EL (cell line): ENCODE results near the gene FXYD4.
A peak's percentile ranks its signal among the peaks of the same experiment; 100 is the strongest.
"Not testable (repeated sequence)": the region's sequence is repeated elsewhere in the genome, so short reads cannot be mapped to it uniquely, and the experiment has no call there.

Experiments used
- DNase-seq: peaks from one replicate; pipeline ENCODE4 v3.0.0-alpha.2; 2016

The FXYD4 gene

DNA sequence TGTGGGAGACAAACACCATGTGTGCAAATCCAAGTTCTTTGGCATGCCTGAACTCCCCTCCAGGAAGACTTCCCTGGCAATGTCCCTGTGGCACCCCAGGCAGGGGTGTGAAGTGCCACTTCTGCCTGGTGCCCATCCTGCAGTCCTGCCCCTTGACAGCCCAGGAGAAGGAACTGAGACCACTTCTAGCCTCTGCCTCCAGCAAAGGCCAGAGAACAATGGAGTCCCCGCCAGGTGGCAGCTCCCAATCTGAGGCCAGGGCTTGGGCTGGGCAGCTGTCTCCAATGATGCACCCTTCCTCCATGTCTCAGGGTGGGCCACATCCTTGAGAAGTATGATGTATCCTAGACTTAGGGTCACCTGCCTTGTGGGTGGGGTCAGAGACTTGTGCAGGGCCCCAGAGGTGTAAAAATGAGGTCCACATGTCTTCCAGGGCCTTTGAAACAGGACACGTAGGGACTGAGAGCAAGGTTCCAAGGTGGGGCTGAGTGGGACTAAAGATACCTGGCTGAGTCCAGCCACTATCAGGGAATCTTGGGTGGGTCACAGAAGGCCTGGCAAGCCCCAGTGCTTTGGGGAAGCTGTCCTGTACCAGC lies 5.5 kb downstream of the FXYD4 start:
- DNase-seq, result no peak

DNA sequence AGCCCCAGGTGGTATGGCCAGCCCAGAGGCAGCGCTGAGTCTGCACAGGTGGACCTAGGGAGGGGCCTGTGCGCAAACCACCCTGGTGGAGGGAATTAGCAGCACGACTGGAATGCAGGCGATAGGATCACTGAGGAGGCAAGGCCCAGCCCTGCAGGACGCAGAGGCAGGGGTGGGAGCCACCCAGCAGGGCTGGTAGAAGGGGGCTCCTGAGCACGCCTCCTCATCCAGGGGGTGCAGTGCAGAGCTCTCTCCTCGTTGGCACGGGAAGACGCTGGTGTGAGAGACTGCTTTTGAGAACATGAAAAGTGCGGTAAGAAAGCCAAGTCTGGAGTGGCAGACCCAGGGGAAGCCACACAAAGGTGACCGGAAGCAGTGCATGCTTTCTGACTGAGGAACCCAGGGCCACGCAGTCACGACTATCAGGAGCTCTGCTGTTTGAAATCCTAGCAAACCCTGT lies 6.0 kb downstream of the FXYD4 start:
- no peak for DNase-seq

- no peak for DNase-seq
These were observed 9.3 kb downstream of the FXYD4 start for GRCh38 chr10:43380610-43381222.

DNA sequence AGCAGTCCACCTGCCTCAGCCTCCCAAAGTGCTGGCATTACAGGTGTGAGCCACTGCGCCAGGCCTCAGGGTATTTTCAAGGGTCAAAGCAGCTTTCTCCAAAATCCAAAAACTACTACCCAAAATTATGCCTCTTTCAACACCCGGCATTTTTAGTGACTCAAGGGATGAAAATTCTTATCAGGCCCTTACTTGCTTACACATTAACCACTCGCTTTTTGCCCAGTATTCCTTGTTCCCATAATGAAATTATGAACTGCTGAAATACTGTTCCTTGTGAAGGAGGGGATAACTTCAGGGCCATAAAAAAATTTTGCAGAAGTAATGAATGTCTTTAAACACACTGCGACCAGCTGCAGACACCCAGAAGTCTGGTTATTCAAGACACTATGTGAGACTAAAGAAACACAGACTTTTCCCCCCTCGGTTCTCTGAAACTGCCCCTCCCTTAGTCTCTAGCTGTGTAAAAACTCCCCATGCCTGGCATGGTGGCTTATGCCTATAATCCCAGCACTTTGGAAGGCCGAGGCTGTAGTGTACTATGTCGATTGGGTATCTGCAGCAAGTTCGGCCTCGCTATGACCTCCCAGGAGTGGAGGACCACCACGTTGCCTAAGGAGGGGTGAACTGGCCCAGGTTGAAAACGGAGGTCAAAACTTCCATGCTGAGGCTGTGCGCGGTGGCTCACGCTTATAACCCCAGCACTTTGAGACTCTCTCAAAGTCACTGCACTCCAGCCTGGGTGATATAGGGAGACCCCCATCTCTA lies 12.0 kb downstream of the FXYD4 start:
- peak; percentile 33 for DNase-seq

- DNase-seq, result no peak
These were observed 13.1 kb downstream of the FXYD4 start for GRCh38 chr10:43384252-43385221.

GRCh38 chr10:43385412-43386004 lies 14.1 kb downstream of the FXYD4 start:
- no peak for DNase-seq

DNA sequence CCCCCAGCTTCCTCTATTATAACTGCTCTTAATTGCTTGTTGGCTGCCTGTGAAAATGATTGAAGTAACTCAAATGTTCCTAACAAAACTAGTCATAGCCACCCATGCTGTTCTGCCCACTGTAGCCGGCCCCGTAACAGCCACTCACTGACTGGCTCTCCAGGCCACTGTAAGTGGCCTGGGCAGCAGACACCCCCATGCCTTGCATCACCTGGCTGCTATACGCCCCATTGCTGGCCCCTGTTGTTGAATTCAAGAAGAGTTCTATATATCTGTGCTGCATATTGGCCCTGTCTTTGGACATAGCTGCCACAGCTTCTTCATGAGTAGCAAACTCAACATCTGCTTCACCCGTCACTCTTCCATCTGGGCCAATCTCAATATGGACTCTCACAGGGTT lies 15.1 kb downstream of the FXYD4 start:
- no peak for DNase-seq

DNA sequence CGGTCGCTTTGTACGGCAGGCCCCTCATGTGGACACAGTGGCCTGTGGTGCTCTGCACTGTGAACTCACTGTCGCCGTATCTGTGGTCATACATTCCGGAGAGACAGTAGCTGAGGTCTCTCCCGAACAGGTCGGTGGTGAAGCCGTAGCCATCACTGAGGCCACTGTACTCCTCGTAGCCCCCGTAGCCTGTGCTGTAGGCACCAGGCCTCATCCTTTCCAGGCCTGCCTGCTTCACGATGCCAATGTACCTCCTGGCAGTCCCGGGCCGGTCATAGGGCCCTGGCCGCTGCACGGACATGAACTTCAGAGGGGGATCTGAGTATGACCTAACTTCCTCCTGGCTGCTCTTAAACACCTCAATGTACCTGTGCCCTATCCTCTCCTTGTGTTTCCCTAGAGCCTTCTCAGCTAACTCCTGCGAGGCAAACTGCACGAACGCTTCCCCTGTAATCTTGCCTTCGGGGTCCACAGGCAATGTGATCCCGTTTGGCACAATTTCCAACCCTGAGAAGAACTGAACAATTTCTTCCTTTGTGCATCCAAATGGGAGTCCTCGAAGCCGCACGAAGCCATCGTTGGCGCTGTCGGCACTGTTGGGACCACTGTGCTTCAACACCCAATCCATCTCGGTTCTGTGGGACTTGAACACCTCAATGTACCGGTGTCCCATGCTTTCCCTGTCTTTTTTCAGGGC lies 15.7 kb downstream of the FXYD4 start:
- DNase-seq, result no peak

DNA sequence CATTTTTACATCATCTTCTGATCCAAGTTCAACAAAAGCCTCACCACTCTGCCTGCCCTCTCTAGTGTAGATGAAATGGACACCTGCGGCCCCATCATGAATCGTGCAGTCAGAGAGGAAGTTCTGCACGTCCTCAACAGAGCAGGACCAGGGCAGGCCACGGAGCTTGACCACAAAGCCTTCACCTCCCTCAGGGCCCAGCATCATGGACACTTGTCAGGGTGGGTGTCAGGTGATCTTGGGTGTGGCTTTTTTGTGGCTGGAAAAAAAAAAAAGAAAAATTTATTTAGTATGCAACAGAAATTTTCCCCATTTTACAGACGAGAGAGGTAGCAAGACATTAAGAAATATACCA lies 16.2 kb downstream of the FXYD4 start:
- no peak for DNase-seq

GRCh38 chr10:43389867-43390266 lies 18.4 kb downstream of the FXYD4 start:
- no peak for DNase-seq

DNA sequence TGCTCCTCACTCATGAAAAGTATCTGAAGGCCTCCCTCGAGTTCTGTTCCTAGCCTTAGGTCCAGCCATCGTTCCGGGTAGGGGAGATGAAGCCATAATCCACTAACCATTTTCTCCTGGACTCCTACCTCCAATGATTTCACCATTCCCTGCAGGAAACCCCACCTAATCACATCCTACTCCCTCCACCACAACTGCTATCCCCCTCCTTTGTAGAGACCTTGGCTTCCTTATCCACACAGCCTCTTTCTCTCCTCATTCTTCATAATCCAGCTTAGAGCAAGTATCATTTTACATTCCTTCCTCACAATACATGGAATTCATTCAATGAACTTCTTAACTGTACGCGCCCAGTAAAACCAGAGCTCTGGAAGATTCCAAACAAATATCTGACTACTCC lies 18.9 kb downstream of the FXYD4 start:
- no peak for DNase-seq

DNA sequence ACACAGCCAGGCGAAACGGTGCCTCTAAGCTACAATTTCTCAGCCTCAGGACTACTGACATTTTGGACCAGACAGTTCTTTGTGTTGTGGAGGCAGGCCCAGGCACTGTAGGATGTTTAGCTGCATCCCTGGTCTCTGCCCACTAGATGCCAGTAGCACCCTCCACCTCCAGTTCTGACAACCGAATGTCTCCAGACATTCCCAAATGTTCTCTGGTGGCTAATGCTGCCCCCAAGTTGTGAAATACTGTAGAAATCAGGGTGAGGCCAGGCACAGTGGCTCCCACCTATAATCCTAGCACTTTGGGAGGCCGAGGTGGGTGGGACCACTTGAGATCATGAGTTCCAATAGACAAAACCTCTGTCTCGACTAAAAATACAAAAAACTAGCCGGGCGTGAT lies 19.3 kb downstream of the FXYD4 start:
- peak; percentile 55 for DNase-seq

- no peak for DNase-seq
These were observed 20.1 kb downstream of the FXYD4 start for GRCh38 chr10:43391496-43391895.

- DNase-seq, result no peak
These were observed 21.3 kb downstream of the FXYD4 start for GRCh38 chr10:43392748-43393147.

GRCh38 chr10:43393186-43393585 lies 21.8 kb downstream of the FXYD4 start:
- DNase-seq, result not testable (repeated sequence)

- DNase-seq, result no peak
These were observed 22.3 kb downstream of the FXYD4 start for GRCh38 chr10:43393606-43394360.

- no peak for DNase-seq
These were observed 23.4 kb downstream of the FXYD4 start for GRCh38 chr10:43394868-43395267.

- DNase-seq, result peak; percentile 38
These were observed 24.2 kb downstream of the FXYD4 start for GRCh38 chr10:43395571-43396060.

GRCh38 chr10:43396061-43396927 lies 24.9 kb downstream of the FXYD4 start:
- peak; percentile 75 for DNase-seq
